ENCODE results near the gene DRD5. TPM values are rescaled to one million over a fixed set of nuclear protein-coding genes. Genes with fewer than 3 reads are reported as not detected.
A peak's percentile ranks its signal among the peaks of the same experiment; 100 is the strongest.

The DRD5 gene
- total and polyA plus RNA-seq, 8 donors, result 0.31 TPM; not detected in 7

DNA sequence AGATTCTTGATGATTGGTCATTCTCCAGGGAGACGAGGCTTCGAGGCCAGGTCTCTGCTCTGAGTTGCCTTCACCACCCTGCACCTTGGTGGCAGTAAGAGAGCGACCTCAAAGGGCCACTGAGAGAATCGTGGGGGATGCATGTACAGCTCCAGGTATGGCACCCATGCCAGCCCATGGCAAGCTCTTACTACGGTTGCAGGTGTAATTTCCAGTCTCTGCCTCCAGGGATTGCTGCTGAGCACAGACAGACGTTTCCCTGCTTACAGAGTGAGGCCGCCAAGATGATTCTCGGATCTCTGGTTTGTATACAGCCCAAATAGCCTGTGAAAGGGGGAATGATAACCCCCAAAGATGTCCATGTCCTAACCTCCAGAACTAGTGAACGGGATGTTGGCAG is 16.3 kb upstream of the DRD5 start:
- WGBS, 5 donors, result 26 to 41% (median 37%) methylated on average over 9 of the region's 9 CpGs
- peak in 3 of 7 experiments; percentile 16 to 49 (median 26) for TF ChIP-seq CTCF (IDR thresholded peaks at IDR 0.05)
- TF ChIP-seq POLR2A (IDR thresholded peaks at IDR 0.05), result no peak
- intact Hi-C loops (cut with DNase I; ENCODE audit: low total_unique reads), result no loop called here
- no peaks in the 10 kb centered on the region for H3K9me3 ChIP-seq
- H3K27me3 ChIP-seq, result peaks cover 0 to 8% (median 0%) of the 10 kb centered on the region in 3 donors
- no peaks in the 10 kb centered on the region for H3K4me1 ChIP-seq
- H3K4me3 ChIP-seq, result no peak overlapping the region
- H3K27ac ChIP-seq, result no peak overlapping the region
- H3K36me3 ChIP-seq, result no peaks in the 10 kb centered on the region
- DNase-seq, result peak; percentile 32 to 39

DNA sequence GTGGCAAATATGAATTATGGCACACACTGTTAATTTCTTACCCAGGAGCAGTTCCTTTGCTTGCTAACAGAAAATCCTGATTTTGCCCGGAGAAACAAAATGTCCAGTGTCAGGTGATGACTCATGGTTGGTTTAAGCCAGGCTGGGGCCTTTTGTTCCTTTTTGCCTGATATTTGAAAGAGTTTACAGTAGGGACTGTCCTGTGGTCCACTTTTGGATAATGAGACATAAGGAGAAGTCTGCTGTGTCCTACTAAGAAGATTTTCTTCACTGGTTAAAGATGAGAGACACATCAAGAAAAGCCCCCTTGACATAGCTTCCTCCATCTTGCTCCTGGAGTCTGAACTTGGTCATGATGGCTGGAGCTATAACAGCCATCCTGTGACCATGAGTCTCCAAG is 12.1 kb upstream of the DRD5 start:
- TF ChIP-seq CTCF (IDR thresholded peaks at IDR 0.05), result no peak
- no peak for TF ChIP-seq POLR2A (IDR thresholded peaks at IDR 0.05)
- no peak for TF ChIP-seq POLR2AphosphoS5 (IDR thresholded peaks at IDR 0.05)
- no peak for TF ChIP-seq EP300 (IDR thresholded peaks at IDR 0.05)
- 36 to 74% (median 69%) methylated on average over 1 of the region's 1 CpG for WGBS, 5 donors
- Histone ChIP-seq H3K27me3 (peaks cover 0 to 6% (median 0%) of the 10 kb centered on the region in 3 donors), H3K27ac (no peak overlapping the region), H3K4me1 (no peaks in the 10 kb centered on the region), H3K4me3 (no peak overlapping the region), H3K36me3 (no peaks in the 10 kb centered on the region), H3K9me3 (no peaks in the 10 kb centered on the region)
- DNase-seq, result no peak
- intact Hi-C loops (cut with DNase I; ENCODE audit: low total_unique reads), result no loop called here

DNA sequence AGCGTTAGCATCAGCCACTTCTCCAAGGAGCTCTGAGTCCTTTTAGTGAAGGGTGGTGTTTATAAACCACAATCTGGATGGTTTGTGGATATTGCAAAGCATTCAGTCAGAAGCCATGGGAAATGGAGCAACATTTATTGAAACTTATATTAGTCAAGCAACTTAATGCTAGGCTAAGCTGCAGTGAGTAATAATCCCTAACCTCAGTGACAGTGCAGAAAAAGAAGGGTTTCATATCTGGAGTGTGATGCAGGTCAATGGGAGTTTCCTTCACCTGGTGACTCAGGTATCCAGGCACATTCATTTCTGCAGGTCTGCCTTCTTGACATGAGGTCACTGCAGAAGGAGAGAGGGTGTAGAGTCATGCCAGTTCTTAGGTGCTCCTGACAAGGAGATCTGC is 10.4 kb upstream of the DRD5 start:
- no peak overlapping the region for H3K27ac ChIP-seq
- TF ChIP-seq CTCF (IDR thresholded peaks at IDR 0.05) (no peak), EP300 (IDR thresholded peaks at IDR 0.05) (no peak), POLR2AphosphoS5 (IDR thresholded peaks at IDR 0.05) (no peak), POLR2A (IDR thresholded peaks at IDR 0.05) (no peak)
- no peak for DNase-seq
- no peaks in the 10 kb centered on the region for H3K36me3 ChIP-seq
- no peak overlapping the region for H3K4me3 ChIP-seq
- H3K27me3 ChIP-seq, result peaks cover 0 to 8% (median 0%) of the 10 kb centered on the region in 3 donors
- intact Hi-C loops (cut with DNase I; ENCODE audit: low total_unique reads), result no loop called here
- no peaks in the 10 kb centered on the region for H3K9me3 ChIP-seq
- whole genome bisulfite sequencing, 5 donors, result 29 to 62% (median 47%) methylated on average over 1 of the region's 1 CpG
- no peaks in the 10 kb centered on the region for H3K4me1 ChIP-seq

DNA sequence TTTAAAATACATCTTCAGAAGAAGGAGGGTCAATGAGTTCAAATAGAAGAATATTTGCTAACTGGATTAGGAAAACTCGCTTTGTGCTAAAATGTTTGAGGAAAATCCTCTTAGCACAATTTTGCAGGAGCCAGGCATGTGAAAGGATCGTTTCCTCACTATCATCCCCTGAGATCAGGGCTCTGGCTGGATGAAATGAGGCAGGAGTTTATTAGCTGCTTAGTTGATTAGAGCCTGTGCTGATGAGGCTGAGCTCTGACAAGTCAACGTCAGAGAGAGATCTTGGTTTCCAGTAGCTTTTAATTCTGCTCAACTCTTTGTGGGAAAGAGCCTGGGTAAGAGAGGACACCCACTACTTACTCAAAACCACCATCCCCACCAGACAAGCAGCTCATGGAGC is 8.0 kb upstream of the DRD5 start:
- H3K9me3 ChIP-seq, result no peaks in the 10 kb centered on the region
- no peak for DNase-seq
- H3K4me1 ChIP-seq, result no peaks in the 10 kb centered on the region
- H3K36me3 ChIP-seq, result no peaks in the 10 kb centered on the region
- no peak overlapping the region for H3K27ac ChIP-seq
- intact Hi-C loops (cut with DNase I; ENCODE audit: low total_unique reads), result no loop called here
- peaks cover 0 to 8% (median 0%) of the 10 kb centered on the region in 3 donors for H3K27me3 ChIP-seq
- H3K4me3 ChIP-seq, result no peak overlapping the region
- TF ChIP-seq EP300 (IDR thresholded peaks at IDR 0.05) (no peak), POLR2AphosphoS5 (IDR thresholded peaks at IDR 0.05) (no peak), CTCF (IDR thresholded peaks at IDR 0.05) (no peak), POLR2A (IDR thresholded peaks at IDR 0.05) (no peak)
- WGBS, 5 donors, result 34 to 57% (median 45%) methylated on average over 3 of the region's 3 CpGs

Measured in stomach (tissue), 9 donors.